GM03348 (cell line): Measurements from ENCODE around the gene TBL2.
"Not testable (repeated sequence)": the region's sequence is repeated elsewhere in the genome, so short reads cannot be mapped to it uniquely, and the experiment has no call there.

ENCODE experiments used
- DNase-seq: peaks from one replicate; pipeline ENCODE4 v3.0.0; 2012; ENCODE audit warnings: low spot score

TBL2 gene

GRCh38 chr7:73578342-73579128 is at the start of gene TBL2:
Gene TBL2 (minus strand): TSS chr7:73578579. CDS start chr7:73578549, 30 bp downstream.
- DNase-seq = peak; percentile 98

- peak; percentile 55 for DNase-seq
Observed at GRCh38 chr7:73626814-73627213, 48.4 kb upstream of the TBL2 start.

GRCh38 chr7:73625276-73625675 is 46.9 kb upstream of the TBL2 start:
- DNase-seq = no peak

- no peak for DNase-seq
Observed at GRCh38 chr7:73624669-73625001, 46.3 kb upstream of the TBL2 start.

- peak; percentile 91 for DNase-seq
Observed at GRCh38 chr7:73623798-73624668, 45.7 kb upstream of the TBL2 start, which contains the start of gene MLXIPL. Gene MLXIPL (minus strand): TSS chr7:73624522. CDS start chr7:73624492, 30 bp downstream.

GRCh38 chr7:73622909-73623797 is 44.8 kb upstream of the TBL2 start:
- DNase-seq = peak; percentile 57

- DNase-seq = no peak
Observed at GRCh38 chr7:73622527-73622908, 44.1 kb upstream of the TBL2 start.

GRCh38 chr7:73621168-73622063 is 43.0 kb upstream of the TBL2 start:
- no peak for DNase-seq

GRCh38 chr7:73619394-73619793 is 41.0 kb upstream of the TBL2 start:
- not testable (repeated sequence) for DNase-seq

GRCh38 chr7:73618538-73618937 is 40.2 kb upstream of the TBL2 start:
- no peak for DNase-seq

GRCh38 chr7:73617520-73617919 is 39.1 kb upstream of the TBL2 start:
- not testable (repeated sequence) for DNase-seq

- peak; percentile 27 for DNase-seq
Observed at GRCh38 chr7:73615886-73616285, 37.5 kb upstream of the TBL2 start.

- DNase-seq = not testable (repeated sequence)
Observed at GRCh38 chr7:73614937-73615336, 36.6 kb upstream of the TBL2 start.

- DNase-seq = no peak
Observed at GRCh38 chr7:73613954-73614735, 35.8 kb upstream of the TBL2 start.

- no peak for DNase-seq
Observed at GRCh38 chr7:73612598-73613269, 34.4 kb upstream of the TBL2 start.

GRCh38 chr7:73611017-73611555 is 32.7 kb upstream of the TBL2 start:
- no peak for DNase-seq

- DNase-seq = no peak
Observed at GRCh38 chr7:73610105-73610504, 31.7 kb upstream of the TBL2 start.

GRCh38 chr7:73607692-73607983 is 29.3 kb upstream of the TBL2 start:
- DNase-seq = not testable (repeated sequence)
